ENCODE measurements around the gene SERPINA12. TPM values are rescaled to one million over a fixed set of nuclear protein-coding genes. Genes with fewer than 3 reads are reported as not detected.
"Not testable (repeated sequence)": the region's sequence is repeated elsewhere in the genome, so short reads cannot be mapped to it uniquely, and the experiment has no call there.

SERPINA12 gene
- total RNA-seq, 1 donor from 2014 or later, result 8.6 TPM

- Histone ChIP-seq H3K27me3 (no peaks in the 10 kb centered on the region), H3K4me1 (no peaks in the 10 kb centered on the region), H3K4me3 (no peak overlapping the region), H3K27ac (no peak overlapping the region), H3K36me3 (no peaks in the 10 kb centered on the region), H3K9me3 (no peaks in the 10 kb centered on the region)
- DNase-seq (ENCODE audit: extremely low spot score in 2 of 2), result no peak
- intact Hi-C loops (cut with DNase I), result no loop called here
- TF ChIP-seq, protein P1, sequence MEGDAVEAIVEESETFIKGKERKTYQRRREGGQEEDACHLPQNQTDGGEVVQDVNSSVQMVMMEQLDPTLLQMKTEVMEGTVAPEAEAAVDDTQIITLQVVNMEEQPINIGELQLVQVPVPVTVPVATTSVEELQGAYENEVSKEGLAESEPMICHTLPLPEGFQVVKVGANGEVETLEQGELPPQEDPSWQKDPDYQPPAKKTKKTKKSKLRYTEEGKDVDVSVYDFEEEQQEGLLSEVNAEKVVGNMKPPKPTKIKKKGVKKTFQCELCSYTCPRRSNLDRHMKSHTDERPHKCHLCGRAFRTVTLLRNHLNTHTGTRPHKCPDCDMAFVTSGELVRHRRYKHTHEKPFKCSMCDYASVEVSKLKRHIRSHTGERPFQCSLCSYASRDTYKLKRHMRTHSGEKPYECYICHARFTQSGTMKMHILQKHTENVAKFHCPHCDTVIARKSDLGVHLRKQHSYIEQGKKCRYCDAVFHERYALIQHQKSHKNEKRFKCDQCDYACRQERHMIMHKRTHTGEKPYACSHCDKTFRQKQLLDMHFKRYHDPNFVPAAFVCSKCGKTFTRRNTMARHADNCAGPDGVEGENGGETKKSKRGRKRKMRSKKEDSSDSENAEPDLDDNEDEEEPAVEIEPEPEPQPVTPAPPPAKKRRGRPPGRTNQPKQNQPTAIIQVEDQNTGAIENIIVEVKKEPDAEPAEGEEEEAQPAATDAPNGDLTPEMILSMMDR (IDR thresholded peaks at IDR 0.05), result no peak
- no peak for TF ChIP-seq POLR2AphosphoS5 (IDR thresholded peaks at IDR 0.05; ENCODE audit: insufficient read depth in 1 of 2, low read depth in 1 of 2)
- TF ChIP-seq POLR2A (IDR thresholded peaks at IDR 0.05), result no peak
Measured at GRCh38 chr14:94515856-94516255, 6.6 kb upstream of the SERPINA12 start.

DNA sequence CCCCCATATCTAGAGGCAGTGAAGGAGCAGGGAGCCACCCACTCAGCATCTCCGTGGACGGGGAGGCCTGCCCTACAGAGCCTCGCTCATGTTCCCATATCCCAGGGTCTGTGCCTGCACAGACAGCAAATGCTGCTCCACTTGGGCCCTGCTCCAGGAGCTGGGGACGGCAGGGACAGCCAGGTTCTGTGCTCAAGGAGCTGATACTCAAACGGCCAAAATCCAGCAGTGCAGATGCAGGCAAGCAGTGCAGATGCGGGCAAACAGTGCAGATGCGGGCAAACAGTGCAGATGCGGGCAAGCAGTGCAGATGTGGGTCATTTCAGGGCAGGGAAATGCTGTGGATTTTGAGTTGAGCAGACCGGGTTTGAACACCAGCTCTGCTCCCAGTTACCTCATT is 6.2 kb upstream of the SERPINA12 start:
- no peak overlapping the region for H3K27ac ChIP-seq
- no peaks in the 10 kb centered on the region for H3K9me3 ChIP-seq
- no peak for DNase-seq (ENCODE audit: extremely low spot score in 2 of 2)
- no peak overlapping the region for H3K4me3 ChIP-seq
- intact Hi-C loops (cut with DNase I), result no loop called here
- no peak for TF ChIP-seq POLR2A (IDR thresholded peaks at IDR 0.05)
- TF ChIP-seq POLR2AphosphoS5 (IDR thresholded peaks at IDR 0.05; ENCODE audit: insufficient read depth in 1 of 2, low read depth in 1 of 2), result no peak
- TF ChIP-seq, protein P1 (IDR thresholded peaks at IDR 0.05), result no peak
- H3K36me3 ChIP-seq, result no peaks in the 10 kb centered on the region
- H3K4me1 ChIP-seq, result no peaks in the 10 kb centered on the region
- H3K27me3 ChIP-seq, result no peaks in the 10 kb centered on the region

- no peaks in the 10 kb centered on the region for H3K4me1 ChIP-seq
- H3K36me3 ChIP-seq, result no peaks in the 10 kb centered on the region
- no peaks in the 10 kb centered on the region for H3K9me3 ChIP-seq
- TF ChIP-seq, protein P1 (IDR thresholded peaks at IDR 0.05), result no peak
- TF ChIP-seq POLR2A (IDR thresholded peaks at IDR 0.05), result no peak
- no peak for TF ChIP-seq POLR2AphosphoS5 (IDR thresholded peaks at IDR 0.05; ENCODE audit: insufficient read depth in 1 of 2, low read depth in 1 of 2)
- no peaks in the 10 kb centered on the region for H3K27me3 ChIP-seq
- intact Hi-C loops (cut with DNase I), result no loop called here
- no peak overlapping the region for H3K4me3 ChIP-seq
- H3K27ac ChIP-seq, result no peak overlapping the region
- DNase-seq (ENCODE audit: extremely low spot score in 2 of 2), result no peak
Measured at GRCh38 chr14:94514351-94514750, 5.1 kb upstream of the SERPINA12 start.

GRCh38 chr14:94510481-94510880 is 1.2 kb upstream of the SERPINA12 start:
- H3K4me1 ChIP-seq; H3K36me3 ChIP-seq; H3K4me3 ChIP-seq; H3K27me3 ChIP-seq; H3K27ac ChIP-seq; DNase-seq (ENCODE audit: extremely low spot score in 2 of 2); intact Hi-C loops (cut with DNase I); H3K9me3 ChIP-seq: not testable (repeated sequence)

- no peaks in the 10 kb centered on the region for H3K36me3 ChIP-seq
- DNase-seq (ENCODE audit: extremely low spot score in 2 of 2), result no peak
- H3K4me3 ChIP-seq, result no peak overlapping the region
- peaks cover 5% of the 10 kb centered on the region for H3K4me1 ChIP-seq
- TF ChIP-seq POLR2A (IDR thresholded peaks at IDR 0.05) (no peak), POLR2AphosphoS5 (IDR thresholded peaks at IDR 0.05; ENCODE audit: insufficient read depth in 1 of 2, low read depth in 1 of 2) (no peak)
- TF ChIP-seq, protein P1 (IDR thresholded peaks at IDR 0.05), result no peak
- intact Hi-C loops (cut with DNase I), result no loop called here
- no peak overlapping the region for H3K27ac ChIP-seq
- no peaks in the 10 kb centered on the region for H3K27me3 ChIP-seq
- no peaks in the 10 kb centered on the region for H3K9me3 ChIP-seq
Measured at GRCh38 chr14:94505641-94506040, 3.6 kb downstream of the SERPINA12 start.

- intact Hi-C loops (cut with DNase I), result no loop called here
- no peak overlapping the region for H3K27ac ChIP-seq
- H3K27me3 ChIP-seq, result no peaks in the 10 kb centered on the region
- DNase-seq (ENCODE audit: extremely low spot score in 2 of 2), result no peak
- H3K4me3 ChIP-seq, result no peak overlapping the region
- no peaks in the 10 kb centered on the region for H3K9me3 ChIP-seq
- no peaks in the 10 kb centered on the region for H3K36me3 ChIP-seq
- peaks cover 5% of the 10 kb centered on the region for H3K4me1 ChIP-seq
- TF ChIP-seq POLR2A (IDR thresholded peaks at IDR 0.05) (no peak), POLR2AphosphoS5 (IDR thresholded peaks at IDR 0.05; ENCODE audit: insufficient read depth in 1 of 2, low read depth in 1 of 2) (no peak)
- TF ChIP-seq, protein P1 (IDR thresholded peaks at IDR 0.05), result no peak
Measured at GRCh38 chr14:94505206-94505605, 4.1 kb downstream of the SERPINA12 start.

All from vagina (tissue), 2 donors.